ENCODE measurements around the gene TLDC2. TPM values are rescaled to one million over a fixed set of nuclear protein-coding genes. Genes with fewer than 3 reads are reported as not detected.
"Not testable (repeated sequence)": the region's sequence is repeated elsewhere in the genome, so short reads cannot be mapped to it uniquely, and the experiment has no call there.

Gene TLDC2
- total RNA-seq, 1 donor from 2014 or later: not detected

GRCh38 chr20:36893801-36894200 is 17.9 kb downstream of the TLDC2 start:
- Mint-ChIP-seq H3K36me3 (ENCODE audit: low read depth) (no peaks in the 10 kb centered on the region), H3K4me3 (no peak overlapping the region), H3K27ac (ENCODE audit: unreplicated experiment) (no peak overlapping the region), H3K9me3 (no peaks in the 10 kb centered on the region), H3K27me3 (ENCODE audit: low read depth) (no peaks in the 10 kb centered on the region), H3K4me1 (no peaks in the 10 kb centered on the region)
- DNase-seq (ENCODE audit: low read depth, low spot score): no peak
- TF ChIP-seq CTCF (conservative IDR thresholded peaks at IDR 0.05): no peak

DNA sequence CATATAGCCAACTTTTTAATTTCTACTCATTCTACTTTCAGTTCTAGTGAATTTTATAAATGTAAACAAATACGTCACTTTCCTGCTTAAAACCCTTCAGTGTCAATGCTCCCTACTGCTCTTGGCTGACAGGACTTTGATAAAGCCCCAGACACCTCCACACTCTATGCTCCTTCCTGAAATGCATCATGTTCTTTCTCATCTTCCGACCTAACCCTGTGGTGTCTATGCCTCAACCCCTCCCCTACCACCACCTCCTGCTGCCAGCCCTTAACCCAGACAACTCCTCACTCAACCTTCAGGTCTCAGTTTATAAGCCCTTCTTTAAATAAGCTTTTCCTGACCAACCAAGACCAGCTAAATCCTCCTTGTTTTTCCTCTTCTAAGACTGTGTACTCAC is 19.1 kb downstream of the TLDC2 start:
- DNase-seq (ENCODE audit: low read depth, low spot score): no peak
- H3K9me3 Mint-ChIP-seq: no peaks in the 10 kb centered on the region
- no peaks in the 10 kb centered on the region for H3K36me3 Mint-ChIP-seq (ENCODE audit: low read depth)
- no peak overlapping the region for H3K27ac Mint-ChIP-seq (ENCODE audit: unreplicated experiment)
- H3K4me3 Mint-ChIP-seq: no peak overlapping the region
- no peak for TF ChIP-seq CTCF (conservative IDR thresholded peaks at IDR 0.05)
- H3K4me1 Mint-ChIP-seq: no peaks in the 10 kb centered on the region
- H3K27me3 Mint-ChIP-seq (ENCODE audit: low read depth): no peaks in the 10 kb centered on the region

GRCh38 chr20:36904690-36905089 is 28.8 kb downstream of the TLDC2 start:
- Mint-ChIP-seq H3K27me3 (ENCODE audit: low read depth) (no peaks in the 10 kb centered on the region), H3K9me3 (no peaks in the 10 kb centered on the region), H3K27ac (ENCODE audit: unreplicated experiment) (no peak overlapping the region), H3K4me3 (no peak overlapping the region), H3K4me1 (no peaks in the 10 kb centered on the region), H3K36me3 (ENCODE audit: low read depth) (no peaks in the 10 kb centered on the region)
- no peak for TF ChIP-seq CTCF (conservative IDR thresholded peaks at IDR 0.05)
- no peak for DNase-seq (ENCODE audit: low read depth, low spot score)

DNA sequence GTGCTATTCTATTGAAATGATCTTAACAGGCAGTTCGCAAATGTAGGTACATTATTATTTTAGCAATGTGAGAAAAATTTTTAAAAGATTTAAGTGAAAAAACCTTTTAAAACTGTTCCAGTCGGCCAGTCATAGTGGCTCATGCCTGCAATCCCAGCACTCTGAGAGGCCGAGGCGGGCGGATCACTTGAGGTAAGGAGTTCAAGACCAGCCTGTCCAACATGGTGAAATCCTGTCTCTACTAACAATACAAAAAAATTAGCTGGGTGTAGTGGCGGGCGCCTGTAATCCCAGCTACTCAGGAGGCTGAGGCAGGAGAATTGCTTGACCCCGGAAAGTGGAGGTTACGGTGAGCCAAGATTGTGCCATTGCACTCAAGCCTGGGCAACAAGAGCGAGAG is 29.6 kb downstream of the TLDC2 start:
- not testable (repeated sequence) for H3K9me3 Mint-ChIP-seq

DNA sequence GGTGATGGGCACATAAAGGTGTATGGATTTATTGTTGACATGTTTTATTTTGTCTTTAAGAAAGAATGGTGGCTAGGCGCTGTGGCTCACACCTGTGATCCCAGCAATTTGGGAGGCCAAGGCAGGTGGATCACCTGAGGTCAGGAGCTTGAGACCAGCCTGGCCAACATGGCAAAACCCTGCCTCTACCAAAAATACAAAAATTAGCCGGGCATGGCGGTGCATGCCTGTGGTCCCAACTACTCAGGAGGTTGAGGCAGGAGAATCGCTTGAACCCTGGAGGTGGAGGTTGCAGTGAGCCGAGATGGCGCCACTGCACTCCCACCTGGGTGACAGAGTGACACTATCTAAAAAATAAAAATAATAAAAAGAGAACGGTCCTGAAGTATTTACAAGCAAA is 30.1 kb downstream of the TLDC2 start:
- not testable (repeated sequence) for H3K4me3 Mint-ChIP-seq; H3K9me3 Mint-ChIP-seq; H3K27me3 Mint-ChIP-seq (ENCODE audit: low read depth); H3K4me1 Mint-ChIP-seq; DNase-seq (ENCODE audit: low read depth, low spot score); H3K27ac Mint-ChIP-seq (ENCODE audit: unreplicated experiment); H3K36me3 Mint-ChIP-seq (ENCODE audit: low read depth)

More for the DNA sequence above, 29.6 kb downstream of the TLDC2 start:
- not testable (repeated sequence) for H3K27ac Mint-ChIP-seq (ENCODE audit: unreplicated experiment); DNase-seq (ENCODE audit: low read depth, low spot score); H3K4me3 Mint-ChIP-seq; H3K4me1 Mint-ChIP-seq; H3K36me3 Mint-ChIP-seq (ENCODE audit: low read depth); H3K27me3 Mint-ChIP-seq (ENCODE audit: low read depth)

GRCh38 chr20:36908603-36909002 is 32.7 kb downstream of the TLDC2 start:
- no peaks in the 10 kb centered on the region for H3K4me1 Mint-ChIP-seq
- H3K9me3 Mint-ChIP-seq: no peaks in the 10 kb centered on the region
- no peak overlapping the region for H3K4me3 Mint-ChIP-seq
- no peaks in the 10 kb centered on the region for H3K27me3 Mint-ChIP-seq (ENCODE audit: low read depth)
- no peak overlapping the region for H3K27ac Mint-ChIP-seq (ENCODE audit: unreplicated experiment)
- DNase-seq (ENCODE audit: low read depth, low spot score): no peak
- TF ChIP-seq CTCF (conservative IDR thresholded peaks at IDR 0.05): no peak
- H3K36me3 Mint-ChIP-seq (ENCODE audit: low read depth): no peaks in the 10 kb centered on the region

- DNase-seq (ENCODE audit: low read depth, low spot score): no peak
- H3K36me3 Mint-ChIP-seq (ENCODE audit: low read depth): no peaks in the 10 kb centered on the region
Measured at GRCh38 chr20:36916199-36916598, 40.3 kb downstream of the TLDC2 start.

More at GRCh38 chr20:36916199-36916598, 40.3 kb downstream of the TLDC2 start:
- no peak for TF ChIP-seq CTCF (conservative IDR thresholded peaks at IDR 0.05)
- Mint-ChIP-seq H3K27ac (ENCODE audit: unreplicated experiment) (no peak overlapping the region), H3K9me3 (no peaks in the 10 kb centered on the region), H3K4me1 (peaks cover 4% of the 10 kb centered on the region), H3K27me3 (ENCODE audit: low read depth) (no peaks in the 10 kb centered on the region), H3K4me3 (no peak overlapping the region)
